A673 (cell line): ENCODE results near the gene CMTM3.

Experiments
- EZH2 ChIP-seq: fragments of 200-600 bp; sonication (generic); IDR thresholded peaks from 2 replicates; pipeline ENCODE4 v1.6.1; 2017; ENCODE audit warnings: borderline replicate concordance, low read depth, mild to moderate bottlenecking, mixed read lengths, antibody characterized with exemption, low read length; ENCODE audit not compliant: poor library complexity, severe bottlenecking
- TF ChIP-seq, protein P1 (sequence below): fragments of 300-800, 200-600 bp; sonication (generic); conservative IDR thresholded peaks from 2 replicates; pipeline ENCODE4 v1.5.1; 2017; ENCODE audit warnings: low read depth, mild to moderate bottlenecking, antibody characterized with exemption, low read length, moderate library complexity, mixed read lengths

GRCh38 chr16:66649636-66650205 lies 45.2 kb downstream of the CMTM3 start:
- TF ChIP-seq, protein P1, sequence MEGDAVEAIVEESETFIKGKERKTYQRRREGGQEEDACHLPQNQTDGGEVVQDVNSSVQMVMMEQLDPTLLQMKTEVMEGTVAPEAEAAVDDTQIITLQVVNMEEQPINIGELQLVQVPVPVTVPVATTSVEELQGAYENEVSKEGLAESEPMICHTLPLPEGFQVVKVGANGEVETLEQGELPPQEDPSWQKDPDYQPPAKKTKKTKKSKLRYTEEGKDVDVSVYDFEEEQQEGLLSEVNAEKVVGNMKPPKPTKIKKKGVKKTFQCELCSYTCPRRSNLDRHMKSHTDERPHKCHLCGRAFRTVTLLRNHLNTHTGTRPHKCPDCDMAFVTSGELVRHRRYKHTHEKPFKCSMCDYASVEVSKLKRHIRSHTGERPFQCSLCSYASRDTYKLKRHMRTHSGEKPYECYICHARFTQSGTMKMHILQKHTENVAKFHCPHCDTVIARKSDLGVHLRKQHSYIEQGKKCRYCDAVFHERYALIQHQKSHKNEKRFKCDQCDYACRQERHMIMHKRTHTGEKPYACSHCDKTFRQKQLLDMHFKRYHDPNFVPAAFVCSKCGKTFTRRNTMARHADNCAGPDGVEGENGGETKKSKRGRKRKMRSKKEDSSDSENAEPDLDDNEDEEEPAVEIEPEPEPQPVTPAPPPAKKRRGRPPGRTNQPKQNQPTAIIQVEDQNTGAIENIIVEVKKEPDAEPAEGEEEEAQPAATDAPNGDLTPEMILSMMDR: no peak
- TF ChIP-seq EZH2: no peak
